NCI-H524 treated with DMSO at 0.1 percent for 48 hours (cell line): ENCODE results near the gene FEN1.

Source experiments
- DNase-seq: peaks from one replicate; lab custom pipeline; 2025; lab: John Stamatoyannopoulos, UW

FEN1 gene

GRCh38 chr11:61792310-61793082 is at the start of gene FEN1, which contains the start of gene TMEM258:
Gene FEN1, plus strand, starts transcription at chr11:61792911. Its CDS starts 2,451 bp downstream, at chr11:61795362.
Gene TMEM258, minus strand, starts transcription at chr11:61792599. Its CDS starts 41 bp downstream, at chr11:61792558.
- peak; percentile 69 for DNase-seq

GRCh38 chr11:61743486-61744095 is 49.1 kb upstream of the FEN1 start:
- no peak for DNase-seq

GRCh38 chr11:61744181-61744580 is 48.5 kb upstream of the FEN1 start:
- no peak for DNase-seq

GRCh38 chr11:61744609-61745156 is 48.0 kb upstream of the FEN1 start:
- DNase-seq, result no peak

- no peak for DNase-seq
Measured at GRCh38 chr11:61745781-61746441, 46.8 kb upstream of the FEN1 start.

GRCh38 chr11:61746442-61747191 is 46.1 kb upstream of the FEN1 start:
- DNase-seq, result no peak

GRCh38 chr11:61747192-61747966 is 45.3 kb upstream of the FEN1 start:
- no peak for DNase-seq

- DNase-seq, result no peak
Measured at GRCh38 chr11:61747967-61748285, 44.8 kb upstream of the FEN1 start.

GRCh38 chr11:61749591-61750217 is 43.0 kb upstream of the FEN1 start:
- DNase-seq, result no peak

- no peak for DNase-seq
Measured at GRCh38 chr11:61750631-61751273, 42.0 kb upstream of the FEN1 start.

GRCh38 chr11:61751384-61751783 is 41.3 kb upstream of the FEN1 start:
- DNase-seq, result no peak

- no peak for DNase-seq
Measured at GRCh38 chr11:61752117-61752924, 40.4 kb upstream of the FEN1 start, which contains the start of gene MYRF. Gene MYRF, plus strand, starts transcription at chr11:61752636. Its CDS starts 109 bp downstream, at chr11:61752745.

GRCh38 chr11:61752925-61753521 is 39.7 kb upstream of the FEN1 start:
- DNase-seq, result no peak

- DNase-seq, result no peak
Measured at GRCh38 chr11:61753672-61754071, 39.0 kb upstream of the FEN1 start.

GRCh38 chr11:61754534-61755482 is 37.9 kb upstream of the FEN1 start:
- no peak for DNase-seq

- no peak for DNase-seq
Measured at GRCh38 chr11:61756147-61756451, 36.6 kb upstream of the FEN1 start.

- no peak for DNase-seq
Measured at GRCh38 chr11:61756452-61757212, 36.1 kb upstream of the FEN1 start.
